Measurements from ENCODE around the gene PNLDC1.

GRCh38 chr6:159832946-159833345 lies 32.9 kb downstream of the PNLDC1 start:
- TF ChIP-seq CTCF (IDR thresholded peaks at IDR 0.05 in 4 of 5, conservative IDR thresholded peaks at IDR 0.05 in 1 of 5) (no peak), POLR2A (IDR thresholded peaks at IDR 0.05) (no peak)
